Measurements from ENCODE around the gene ZMYND19.
"Not testable (repeated sequence)": the region's sequence is repeated elsewhere in the genome, so short reads cannot be mapped to it uniquely, and the experiment has no call there.

The ZMYND19 gene

DNA sequence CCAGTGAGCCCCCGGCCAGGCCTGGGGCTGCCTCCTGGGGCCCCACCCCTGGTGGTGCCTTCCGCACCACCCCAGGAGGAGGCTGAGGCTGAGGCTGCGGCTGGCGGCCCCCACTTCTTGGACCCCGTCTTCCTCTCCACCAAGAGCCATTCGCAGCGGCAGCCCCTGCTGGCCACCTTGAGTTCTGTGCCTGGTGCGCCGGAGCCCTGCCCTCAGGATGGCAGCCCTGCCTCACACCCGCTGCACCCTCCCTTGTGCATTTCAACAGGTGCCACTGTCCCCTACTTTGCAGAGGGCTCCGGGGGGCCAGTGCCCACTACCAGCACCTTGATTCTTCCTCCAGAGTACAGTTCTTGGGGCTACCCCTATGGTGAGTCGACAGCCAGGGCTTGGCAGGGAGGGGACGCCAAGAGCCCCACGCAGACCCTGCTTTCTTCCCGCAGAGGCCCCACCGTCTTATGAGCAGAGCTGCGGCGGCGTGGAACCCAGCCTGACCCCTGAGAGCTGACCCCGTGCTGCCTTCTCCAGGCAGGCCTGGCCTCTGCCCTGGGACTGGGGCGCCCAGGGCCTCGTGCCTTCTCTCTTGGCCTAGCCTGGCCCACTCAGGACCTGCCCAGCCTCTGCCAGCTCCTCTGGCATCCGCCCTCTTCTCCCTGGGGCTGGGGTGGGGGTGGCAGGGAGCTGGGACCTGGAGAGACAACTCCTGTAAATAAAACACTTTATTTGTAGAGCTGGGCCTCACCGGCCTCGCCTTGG is 24.5 kb upstream of the ZMYND19 start:
- no peak for DNase-seq (ENCODE audit: low spot score)

DNA sequence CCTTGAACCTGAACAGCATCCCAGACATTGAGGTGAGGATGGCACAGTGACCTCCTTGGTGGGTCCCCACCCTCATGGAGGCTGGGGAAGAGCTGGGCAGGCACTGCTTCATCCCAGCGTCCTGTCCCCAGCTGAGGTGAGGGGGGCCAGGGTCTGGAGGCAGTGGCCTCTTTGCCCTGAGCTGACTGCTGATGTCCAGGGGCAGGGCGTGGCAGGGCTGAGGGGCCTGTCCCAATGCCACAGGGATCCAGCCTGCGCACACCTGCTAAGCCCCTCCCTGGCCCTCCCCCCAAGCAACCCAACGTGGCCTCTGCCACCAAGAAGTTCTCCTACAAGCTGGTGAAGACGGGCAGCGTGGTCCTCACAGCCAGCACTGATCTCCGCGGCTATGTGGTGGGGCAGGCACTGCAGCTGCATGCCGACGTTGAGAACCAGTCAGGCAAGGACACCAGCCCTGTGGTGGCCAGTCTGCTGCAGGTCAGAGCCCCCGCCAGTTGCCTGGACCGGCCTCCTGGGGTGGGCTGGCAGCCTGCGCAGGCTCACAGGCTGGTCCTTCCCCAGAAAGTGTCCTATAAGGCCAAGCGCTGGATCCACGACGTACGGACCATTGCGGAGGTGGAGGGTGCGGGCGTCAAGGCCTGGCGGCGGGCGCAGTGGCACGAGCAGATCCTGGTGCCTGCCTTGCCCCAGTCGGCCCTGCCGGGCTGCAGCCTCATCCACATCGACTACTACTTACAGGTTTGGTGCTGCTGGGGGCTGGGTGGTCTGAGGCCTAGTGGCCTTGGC is 23.6 kb upstream of the ZMYND19 start:
- DNase-seq (ENCODE audit: low spot score): no peak

DNA sequence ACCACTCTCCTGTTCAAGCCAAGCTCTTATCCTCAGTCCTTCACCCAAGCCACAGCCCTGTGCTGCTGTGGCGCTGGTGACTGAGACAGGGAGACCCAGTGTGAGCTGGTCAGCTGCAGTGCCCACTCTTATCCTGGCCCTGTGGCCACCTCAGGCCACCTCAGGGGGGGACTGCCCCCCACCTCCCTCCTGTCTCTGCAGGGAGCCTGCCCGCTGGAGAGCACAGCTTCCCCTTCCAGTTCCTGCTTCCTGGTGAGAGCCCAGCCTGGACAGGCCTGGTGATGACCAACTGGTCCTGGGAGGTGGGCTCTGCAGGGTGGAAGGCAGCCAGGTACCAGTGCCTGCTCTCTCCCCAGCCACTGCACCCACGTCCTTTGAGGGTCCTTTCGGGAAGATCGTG is 22.9 kb upstream of the ZMYND19 start:
- no peak for DNase-seq (ENCODE audit: low spot score)

DNA sequence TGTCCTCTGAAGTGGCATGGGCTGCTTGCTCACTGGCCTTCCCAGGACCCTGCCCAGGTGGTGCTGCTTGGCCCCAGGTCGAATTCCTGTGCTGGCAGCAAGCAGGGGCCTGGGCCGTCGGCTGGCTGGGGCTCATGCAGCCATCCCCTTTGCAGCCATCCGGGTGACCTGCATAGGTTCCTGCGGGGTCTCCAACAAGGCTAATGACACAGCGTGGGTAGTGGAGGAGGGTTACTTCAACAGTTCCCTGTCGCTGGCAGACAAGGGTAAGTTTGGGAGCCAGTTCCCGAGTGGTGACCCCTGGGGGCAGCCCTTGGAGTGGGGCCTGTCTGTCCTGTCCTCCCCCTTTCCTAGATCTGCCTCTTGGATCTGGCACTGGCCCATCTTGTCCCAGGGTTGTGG is 22.4 kb upstream of the ZMYND19 start:
- no peak for DNase-seq (ENCODE audit: low spot score)

DNA sequence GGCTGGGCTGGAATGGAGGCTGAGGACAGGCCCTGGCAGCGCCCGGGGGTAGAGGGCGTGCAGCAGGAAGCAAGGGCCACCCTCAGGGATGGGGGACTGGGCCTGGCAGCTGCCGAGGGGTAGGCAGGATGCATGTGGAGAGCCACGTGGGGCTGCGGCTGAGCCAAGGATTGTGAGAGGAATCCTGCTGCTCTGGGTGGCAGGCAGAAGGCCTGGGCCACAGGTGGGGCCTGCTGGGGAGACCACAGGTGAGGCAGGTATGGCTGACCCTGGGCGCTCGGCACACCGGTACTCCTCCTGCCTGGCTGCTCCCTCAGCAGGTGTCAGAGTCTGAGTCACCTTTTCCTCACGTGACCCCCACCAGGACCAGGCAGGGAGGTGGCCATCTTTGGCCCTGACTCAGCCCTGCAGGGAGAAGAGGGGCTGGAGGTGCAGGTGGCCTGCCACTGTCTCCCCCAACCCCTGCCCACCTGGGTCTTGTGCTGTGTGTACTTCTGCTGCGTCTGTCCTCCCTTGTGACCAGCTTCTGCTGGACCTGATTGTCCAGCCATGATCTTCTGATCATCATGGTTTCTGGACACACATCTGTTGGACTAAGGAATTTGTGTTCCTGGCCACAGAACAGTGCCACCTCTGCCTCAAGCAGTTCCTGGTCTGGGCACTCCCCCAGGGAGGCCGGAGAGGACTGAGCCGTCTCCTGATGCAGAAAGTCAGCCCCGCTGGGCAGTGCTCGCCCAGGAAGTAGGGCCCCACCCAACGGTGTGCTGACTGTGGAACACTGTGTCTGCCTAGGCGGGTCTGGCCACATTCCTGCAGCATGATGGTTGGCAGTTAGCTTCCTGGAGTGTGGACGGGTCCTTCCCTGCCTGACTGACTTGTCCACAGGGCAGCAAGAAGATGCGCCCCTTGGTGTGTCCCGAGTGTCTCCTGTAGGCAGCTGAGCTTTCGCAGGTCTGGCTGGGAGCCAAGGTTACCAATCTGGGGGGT is 21.6 kb upstream of the ZMYND19 start:
- peak; percentile 85 for DNase-seq (ENCODE audit: low spot score)

DNA sequence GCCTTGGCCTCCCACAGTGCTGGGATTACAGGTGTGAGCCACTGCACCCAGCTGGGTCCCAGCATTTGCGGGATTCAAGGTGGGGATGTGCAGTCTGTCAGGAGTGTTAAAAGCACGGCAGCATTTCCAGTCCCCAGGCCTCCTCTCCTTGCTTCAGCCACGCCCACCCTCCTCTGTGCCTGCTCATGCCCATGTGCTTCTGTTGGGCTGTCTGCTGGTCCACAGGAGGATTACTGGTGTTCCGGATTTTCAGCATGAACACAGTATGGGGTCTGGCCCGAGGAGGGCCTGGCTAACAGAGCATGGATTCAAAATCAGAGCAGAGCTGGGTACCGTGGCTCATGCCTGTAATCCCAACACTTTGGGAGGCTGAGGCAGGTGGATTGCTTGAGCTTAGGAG is 20.6 kb upstream of the ZMYND19 start:
- DNase-seq (ENCODE audit: low spot score): no peak

DNA sequence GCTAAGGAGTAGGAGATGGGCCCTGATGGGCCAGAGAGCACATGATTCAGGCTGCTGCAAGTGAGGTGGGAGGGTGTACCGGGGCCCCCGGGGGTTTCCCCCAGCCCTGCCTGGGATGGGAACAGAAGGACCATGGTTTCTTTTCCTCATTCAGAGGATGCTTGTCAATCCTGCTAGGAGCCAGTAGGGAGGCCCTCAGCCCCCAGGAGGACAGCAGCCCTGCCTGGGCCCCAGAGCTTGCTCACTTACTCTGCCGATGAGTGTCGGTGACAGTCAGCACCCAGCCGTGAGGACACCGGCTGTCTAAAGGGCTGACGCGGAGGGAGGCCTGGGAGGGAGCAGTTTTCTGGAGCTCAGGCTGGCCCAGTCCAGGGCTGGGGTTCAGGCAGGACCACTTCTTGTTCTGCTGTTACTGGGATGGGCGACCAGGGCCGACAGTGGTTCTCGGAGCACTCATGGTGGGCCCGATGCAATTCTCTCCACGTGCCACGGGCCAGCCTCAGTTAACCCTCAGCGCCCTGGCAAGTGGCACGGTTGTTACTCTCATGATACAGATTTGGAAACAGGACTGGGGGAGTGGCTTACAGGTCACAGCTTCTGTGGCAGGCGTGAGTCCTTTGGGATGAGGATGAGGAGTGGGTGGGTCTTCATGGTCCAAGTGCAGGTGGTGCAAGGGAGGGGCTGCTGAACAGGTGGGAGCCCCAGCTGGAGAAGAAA is 17.0 kb upstream of the ZMYND19 start:
- no peak for DNase-seq (ENCODE audit: low spot score)

DNA sequence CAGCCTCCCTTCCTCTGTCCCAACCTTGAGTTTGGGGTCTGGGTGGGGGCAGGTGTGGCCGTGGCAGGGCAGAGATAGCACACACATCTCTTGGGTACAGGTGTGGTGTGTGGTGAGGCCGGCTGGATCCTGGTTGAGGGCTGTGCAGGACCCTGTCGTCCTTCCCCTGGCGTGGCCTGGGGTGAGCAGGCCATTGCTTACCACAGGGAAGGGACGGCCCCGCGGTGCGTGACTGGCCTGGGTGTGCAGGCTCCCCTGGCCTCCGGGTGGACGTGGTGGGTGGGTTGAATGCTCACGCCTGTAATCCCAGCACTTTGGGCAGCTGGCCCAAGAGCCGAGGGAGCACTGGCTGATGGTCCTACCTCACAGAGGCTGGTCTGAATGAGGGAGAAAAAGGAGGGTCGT is 16.4 kb upstream of the ZMYND19 start:
- no peak for DNase-seq (ENCODE audit: low spot score)

DNA sequence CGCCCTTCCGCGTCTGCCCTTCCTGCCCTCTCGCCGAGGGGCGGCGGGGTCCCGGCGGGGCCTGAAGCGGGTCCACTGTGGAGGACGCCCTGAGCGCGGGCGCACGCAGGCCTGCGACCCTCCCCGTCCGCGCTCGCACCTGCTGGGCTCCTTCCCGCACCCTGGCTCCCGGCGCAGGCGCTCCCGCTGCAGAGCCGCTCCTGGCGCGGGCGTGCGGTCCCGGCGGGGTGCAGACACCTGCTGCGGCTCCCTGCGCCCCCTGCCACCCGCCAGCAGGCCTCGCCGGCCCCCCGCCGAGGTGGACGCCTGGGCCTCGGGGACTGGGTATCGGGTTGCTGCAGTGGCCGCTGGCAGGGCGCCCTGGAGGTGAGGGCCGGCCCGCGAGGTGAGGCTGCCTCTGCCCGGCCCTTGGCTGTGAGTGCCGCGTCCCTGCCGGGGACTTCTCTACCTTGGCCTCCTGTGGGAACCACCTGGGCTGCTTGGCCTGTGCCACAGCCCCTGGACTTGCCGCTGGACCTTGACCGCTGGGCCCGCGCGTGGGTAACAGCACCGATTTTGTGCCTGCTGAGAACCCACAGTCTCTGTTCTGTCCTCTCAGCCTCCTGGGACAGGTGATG is 15.8 kb upstream of the ZMYND19 start:
- no peak for DNase-seq (ENCODE audit: low spot score)

DNA sequence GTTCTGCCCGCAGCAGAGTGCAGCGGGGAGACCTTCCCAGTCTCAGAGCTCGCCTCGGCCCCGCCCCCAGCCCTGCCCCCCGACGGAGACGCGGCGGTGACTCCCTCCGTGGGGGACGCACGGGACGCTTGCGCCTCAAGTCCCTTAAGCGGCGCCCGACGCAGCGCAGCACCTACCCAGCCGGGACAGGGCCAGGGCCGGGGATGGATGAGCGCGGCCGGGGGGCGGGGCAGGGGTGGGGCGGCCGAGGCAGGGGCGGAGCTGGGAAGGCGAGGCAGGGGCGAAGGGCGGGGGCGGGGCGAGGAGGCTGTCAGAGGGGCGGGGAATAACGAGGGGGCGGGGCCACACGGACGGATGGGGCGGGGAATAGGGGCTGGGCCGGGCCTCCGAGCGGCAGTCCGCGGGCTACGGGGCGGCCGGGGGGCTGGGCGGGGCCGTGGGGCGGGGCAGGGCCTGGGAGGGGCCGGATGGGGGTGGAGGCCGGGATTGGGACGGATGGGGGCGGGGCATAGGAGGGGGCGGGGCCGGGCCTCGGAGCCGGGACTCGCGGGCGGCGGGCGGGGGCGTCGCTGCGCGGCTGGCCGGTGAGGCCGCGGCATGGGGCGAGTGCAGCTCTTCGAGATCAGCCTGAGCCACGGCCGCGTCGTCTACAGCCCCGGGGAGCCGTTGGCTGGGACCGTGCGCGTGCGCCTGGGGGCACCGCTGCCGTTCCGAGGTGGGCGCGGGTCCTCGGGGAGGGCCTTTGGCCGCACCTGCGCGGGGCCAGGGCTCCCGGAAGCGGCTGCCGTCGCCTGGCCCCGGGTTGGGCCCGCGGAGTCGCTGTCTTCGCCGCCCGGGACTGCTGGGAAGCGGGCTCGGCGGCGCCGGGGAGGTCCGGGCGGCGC is 15.1 kb upstream of the ZMYND19 start, which contains the start of gene ARRDC1:
Gene ARRDC1 (plus strand): TSS at position 566 of the 884 bp plus-strand sequence. CDS start 32 bp downstream, at position 598.
- DNase-seq (ENCODE audit: low spot score): peak; percentile 98

DNA sequence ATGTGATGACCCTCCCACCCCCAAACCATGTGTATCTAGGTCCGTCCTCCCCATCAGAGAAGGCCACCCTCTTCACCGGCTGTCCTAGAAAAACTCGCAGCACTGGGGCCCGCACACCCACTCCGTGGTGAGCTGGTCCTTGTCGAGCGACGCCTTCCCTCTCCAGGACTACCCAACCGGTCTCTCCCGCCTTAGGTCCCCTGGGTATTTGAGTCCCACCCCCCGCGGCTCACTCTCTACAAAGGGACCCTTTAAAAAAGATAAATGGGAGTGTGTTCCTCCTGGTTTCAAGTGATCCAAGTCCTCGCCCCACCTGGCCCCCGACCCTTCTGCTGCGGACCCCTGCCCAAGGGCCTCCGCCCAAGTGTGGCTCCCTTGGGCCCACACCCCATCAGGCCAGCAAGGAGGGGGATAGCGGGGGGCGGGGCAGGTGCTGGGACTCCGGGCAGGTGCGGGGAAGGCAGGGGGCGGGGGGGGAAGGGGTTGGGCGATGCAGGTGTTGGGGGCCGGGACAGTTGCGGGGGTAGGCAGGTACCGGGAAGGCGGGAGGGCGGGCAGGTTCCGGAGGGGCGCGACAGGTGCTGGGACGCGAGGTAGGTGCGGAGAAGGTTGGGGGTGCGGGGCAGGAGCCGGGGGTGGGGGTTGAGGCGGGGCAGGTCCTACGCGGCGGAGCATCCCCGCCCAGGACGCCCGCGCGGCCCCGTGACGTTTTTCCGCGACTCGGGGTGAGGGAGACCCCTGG is 14.2 kb upstream of the ZMYND19 start:
- no peak for DNase-seq (ENCODE audit: low spot score)

DNA sequence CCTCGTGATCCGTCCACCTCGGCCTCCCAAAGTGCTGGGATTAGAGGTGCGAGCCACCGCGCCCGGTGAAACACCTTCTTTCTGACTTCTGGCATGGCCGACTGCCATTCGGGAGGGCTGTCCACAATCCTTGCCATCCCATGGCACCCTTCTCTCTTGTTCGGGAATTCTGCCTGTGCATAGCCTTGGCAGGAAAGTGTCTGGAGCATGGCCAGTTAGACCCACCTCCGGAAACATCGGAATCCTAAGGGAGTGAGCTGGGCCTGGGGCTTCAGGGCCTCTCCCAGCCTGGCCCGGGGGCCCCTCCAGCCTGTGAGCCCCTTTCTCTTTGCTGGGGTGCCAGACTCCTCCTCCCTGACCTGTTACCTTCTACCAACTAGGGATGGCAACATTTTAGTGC is 13.6 kb upstream of the ZMYND19 start:
- DNase-seq (ENCODE audit: low spot score): no peak

DNA sequence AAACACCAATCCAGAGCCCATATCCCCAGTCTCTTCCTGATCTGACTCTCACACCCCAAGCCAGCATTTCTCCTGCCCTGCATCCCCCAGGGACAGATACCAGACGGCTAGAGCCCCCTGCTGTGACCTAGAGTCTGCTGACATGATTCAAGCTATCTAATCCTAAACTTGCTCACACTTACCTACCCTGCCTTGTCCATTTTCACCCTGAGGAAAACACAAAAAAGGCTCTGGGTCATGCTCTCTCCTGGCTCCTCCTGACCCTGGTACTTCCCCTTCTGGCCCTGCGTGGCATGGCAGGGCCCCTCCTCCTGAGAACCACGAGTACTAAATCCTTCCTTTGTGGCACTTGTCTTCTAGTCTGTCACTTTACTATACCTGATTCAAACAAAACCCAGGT is 12.3 kb upstream of the ZMYND19 start:
- DNase-seq (ENCODE audit: low spot score): no peak

DNA sequence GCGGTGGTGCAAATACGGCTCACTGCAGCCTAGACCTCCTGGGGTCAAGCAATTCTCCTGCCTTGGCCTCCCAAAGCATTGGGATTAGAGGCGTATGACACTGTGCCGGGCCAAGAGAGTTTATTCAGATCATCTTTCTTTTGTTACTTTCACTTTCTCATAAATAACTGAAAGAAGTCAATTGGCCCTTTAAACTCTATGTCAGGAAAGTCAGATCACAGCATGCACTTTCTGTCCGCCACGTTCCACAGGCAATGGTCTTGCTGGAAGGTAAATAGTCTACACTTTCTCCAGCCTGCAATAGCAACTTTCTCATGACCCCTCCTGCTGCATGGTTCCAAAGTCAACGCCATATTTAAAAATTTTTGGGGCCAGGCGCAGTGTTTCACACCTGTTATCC is 8.6 kb upstream of the ZMYND19 start:
- no peak for DNase-seq (ENCODE audit: low spot score)

DNA sequence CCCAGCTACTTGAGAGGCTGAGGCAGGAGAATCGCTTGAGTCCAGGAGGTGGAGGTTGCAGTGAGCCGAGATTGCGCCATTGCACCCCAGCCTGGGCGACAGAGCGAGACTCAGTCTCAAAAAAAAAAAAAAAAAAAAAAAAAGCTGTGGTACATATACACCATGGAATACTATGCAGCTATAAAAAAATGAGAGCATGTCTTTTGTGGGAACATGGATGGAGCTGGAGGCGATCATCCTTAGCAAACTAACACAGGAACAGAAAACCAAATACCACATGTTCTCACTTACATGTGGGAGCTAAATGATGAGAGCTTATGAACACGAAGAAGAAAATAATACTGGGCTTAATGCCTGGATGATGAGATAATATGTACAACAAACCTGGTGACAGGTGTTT is 6.3 kb upstream of the ZMYND19 start:
- DNase-seq (ENCODE audit: low spot score): not testable (repeated sequence)

DNA sequence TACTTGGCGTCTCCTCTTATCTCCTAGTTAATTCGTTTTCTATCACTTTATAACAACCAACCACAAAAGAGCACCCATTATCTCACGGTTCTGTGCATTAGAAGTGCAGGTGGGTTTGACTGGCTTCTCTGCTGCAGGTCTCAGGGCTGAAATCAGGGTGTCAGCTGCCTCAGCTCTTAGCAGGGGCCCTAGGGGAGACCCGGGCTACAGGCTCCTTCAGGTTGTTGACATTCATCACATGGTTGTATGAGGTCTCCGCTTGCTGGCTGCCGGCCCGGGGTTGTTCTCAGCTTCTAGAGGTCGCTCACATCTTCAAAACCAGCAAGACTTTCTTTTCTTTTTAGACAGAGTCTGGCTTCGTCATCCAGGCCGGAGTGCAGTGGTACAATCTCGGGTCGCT is 2.9 kb upstream of the ZMYND19 start:
- no peak for DNase-seq (ENCODE audit: low spot score)

DNA sequence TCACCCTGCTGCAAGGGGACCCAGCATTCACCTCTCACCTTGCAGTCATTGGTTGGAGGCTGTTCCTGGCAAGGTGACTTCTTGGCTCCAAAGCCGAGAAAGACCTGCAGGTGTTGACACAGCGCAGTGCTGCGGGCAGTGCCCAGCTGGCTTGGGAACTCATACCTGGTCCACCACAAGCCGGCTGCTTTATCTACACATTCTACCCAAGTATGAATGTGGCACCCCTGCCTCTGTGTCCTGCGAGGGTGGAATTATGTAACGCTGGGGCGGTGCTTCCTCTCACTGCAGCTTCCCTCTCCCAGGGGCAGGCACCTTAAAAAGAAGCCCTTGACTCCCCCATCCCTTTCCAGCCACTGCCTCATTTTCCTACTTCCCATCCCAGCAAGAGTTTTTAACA is 2.5 kb upstream of the ZMYND19 start:
- DNase-seq (ENCODE audit: low spot score): no peak

DNA sequence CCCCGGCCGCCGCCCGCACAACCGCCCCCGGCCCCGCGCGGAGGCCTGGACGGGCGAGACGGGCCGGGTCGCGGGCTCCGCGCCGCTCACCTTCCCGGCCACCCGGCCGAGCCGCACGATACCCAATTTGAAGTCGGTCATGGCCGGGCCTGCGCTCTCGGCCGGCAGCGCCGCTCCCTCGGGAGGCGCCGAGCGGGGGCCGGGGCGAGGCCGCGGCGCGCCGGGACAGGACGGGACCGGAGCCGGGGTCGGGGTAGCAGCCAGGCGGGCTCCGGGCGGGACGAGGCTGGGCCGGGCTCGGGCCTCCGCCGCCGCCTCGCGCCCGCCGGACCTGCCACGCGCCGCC is 216 bp downstream of the ZMYND19 start:
- no peak for DNase-seq (ENCODE audit: low spot score)

DNA sequence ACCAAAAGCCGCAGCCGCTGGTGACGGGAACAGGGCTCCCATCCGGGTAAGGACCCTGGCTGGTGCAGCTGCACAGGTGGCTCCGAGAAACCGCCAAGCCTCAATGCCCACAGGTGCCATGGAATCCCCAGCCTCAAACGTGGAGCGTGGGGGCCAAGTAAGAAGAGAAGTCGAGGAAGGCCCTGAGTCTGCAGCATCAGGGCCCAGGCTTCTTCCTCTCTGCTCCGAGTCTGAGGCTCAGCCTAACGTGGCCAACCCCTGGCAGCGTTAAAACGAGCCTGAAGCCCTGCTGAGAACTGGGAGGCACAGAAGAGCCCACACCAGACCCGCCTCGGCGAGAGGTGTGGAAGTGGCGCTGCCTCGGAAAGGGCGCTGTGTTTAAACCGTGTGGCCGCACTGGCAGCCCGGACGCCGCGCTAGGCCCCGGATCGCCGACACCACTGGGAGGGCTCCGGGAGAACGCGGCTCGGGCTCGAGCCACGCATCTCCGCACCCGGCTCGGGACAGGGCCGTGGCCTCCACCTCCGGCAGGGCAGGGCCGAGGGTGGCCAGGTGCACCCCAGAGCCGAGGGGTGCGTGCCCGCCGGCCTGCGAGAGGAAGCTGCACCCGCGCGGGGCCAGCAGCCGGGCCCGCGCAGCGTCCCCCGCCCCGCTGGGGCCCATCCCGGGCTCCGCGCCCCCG is 730 bp downstream of the ZMYND19 start:
- peak; percentile 51 for DNase-seq (ENCODE audit: low spot score)
